Upper lobe of right lung (tissue), 1 donor: ENCODE data around the gene SLC44A4. TPM values are rescaled to one million over a fixed set of nuclear protein-coding genes. Genes with fewer than 3 reads are reported as not detected.

ENCODE experiments used
- ATAC-seq: fragments of 200-7000 bp; cut with Tn5 transposase; one replicate; pipeline ENCODE4 v1.9.1; 2020; ENCODE audit warnings: mild to moderate bottlenecking, moderate library complexity
- DNase-seq: peaks from one replicate; pipeline ENCODE4 v3.0.0-alpha.2; 2020
- H3K27ac ChIP-seq: fragments of 200-600 bp; one replicate; pipeline ENCODE4 v1.8.0; 2022
- H3K27me3 ChIP-seq: fragments of 200-600 bp; one replicate; pipeline ENCODE4 v1.8.0; 2022; ENCODE audit warnings: mild to moderate bottlenecking
- H3K36me3 ChIP-seq: fragments of 200-600 bp; one replicate; pipeline ENCODE4 v1.8.0; 2022
- H3K4me1 ChIP-seq: fragments of 200-600 bp; one replicate; pipeline ENCODE4 v1.8.0; 2022
- H3K4me3 ChIP-seq: fragments of 200-600 bp; one replicate; pipeline ENCODE4 v1.8.0; 2022; ENCODE audit warnings: mild to moderate bottlenecking
- H3K9me3 ChIP-seq: fragments of 200-600 bp; one replicate; pipeline ENCODE4 v1.8.0; 2022
- intact Hi-C: fragments of 100-400 bp; cut with DNase I; formaldehyde crosslinking; loops from one replicate; pipeline ENCODE4 v1.11.0; 2022
- total RNA-seq: library from RNA; stranded (reverse); fragmentation: NEBNext Ultra II Directional; extraction: Animal tissue kit (Norgen Biotek cat#: 25700); gene quantifications from one replicate; pipeline ENCODE4 v1.2.1, GENCODE V29; 2021
- TF ChIP-seq, protein P1 (sequence below): fragments of 200-600 bp; IDR thresholded peaks from one replicate; pipeline ENCODE4 v1.8.0; 2022; ENCODE audit warnings: antibody characterized with exemption
- donor health status: DM: no; HTN: yes; CAD: no; lungs with severe emphysema.

Gene SLC44A4
- total RNA-seq, 1 donor from 2014 or later, result 23.1 TPM

DNA sequence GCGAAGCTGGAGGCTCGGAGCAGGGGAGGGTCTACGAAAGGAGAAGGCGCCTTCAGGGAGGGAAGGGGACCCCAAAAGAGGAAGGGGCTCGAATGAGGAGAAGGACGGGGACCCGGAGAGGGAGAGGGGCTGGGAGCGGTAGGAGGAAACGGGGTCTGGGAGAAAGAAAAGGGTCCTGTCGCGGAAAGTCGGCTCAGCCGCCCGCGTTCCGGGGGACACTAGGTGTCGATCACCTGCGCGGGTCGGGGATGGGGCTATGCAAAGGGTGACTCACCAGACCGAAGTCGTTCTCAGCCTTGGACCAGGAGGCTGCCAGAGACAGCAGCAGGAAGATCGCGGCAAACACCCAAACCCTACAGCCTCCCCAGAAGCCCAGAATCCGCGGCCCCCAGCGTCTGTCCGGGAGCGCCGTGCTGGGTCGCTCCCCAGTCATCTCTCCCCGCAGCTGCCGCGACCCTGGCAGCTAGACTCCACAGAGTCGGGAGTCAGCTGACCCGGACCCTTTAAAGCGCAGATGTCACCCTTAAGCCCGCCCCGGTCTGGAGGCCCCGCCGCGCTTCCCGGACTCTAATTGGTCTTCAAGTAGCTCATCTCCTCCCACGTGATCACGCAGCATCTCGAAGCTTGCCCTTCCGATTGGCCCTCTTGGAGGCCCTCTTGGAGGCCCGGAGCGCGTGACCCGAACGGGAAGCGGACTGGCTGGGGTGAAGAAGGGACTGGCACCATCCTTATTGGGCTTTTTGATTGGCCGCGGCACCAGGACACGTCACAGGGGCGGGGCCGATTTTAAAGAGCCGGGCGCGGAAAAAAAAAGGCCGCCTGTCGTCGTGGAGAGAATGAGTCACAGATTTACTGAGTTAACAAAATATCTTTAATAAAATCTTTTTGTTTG is 16.2 kb downstream of the SLC44A4 start, which contains the start of gene NEU1:
Gene NEU1, minus strand, starts transcription at position 478 of the 892 bp plus-strand sequence. Its CDS starts 45 bp downstream, at position 433.
- H3K9me3 ChIP-seq, result no peaks in the 10 kb centered on the region
- intact Hi-C loops, result no loop called here
- peaks cover 6% of the 10 kb centered on the region for H3K4me1 ChIP-seq
- no peaks in the 10 kb centered on the region for H3K27me3 ChIP-seq
- TF ChIP-seq, protein P1, sequence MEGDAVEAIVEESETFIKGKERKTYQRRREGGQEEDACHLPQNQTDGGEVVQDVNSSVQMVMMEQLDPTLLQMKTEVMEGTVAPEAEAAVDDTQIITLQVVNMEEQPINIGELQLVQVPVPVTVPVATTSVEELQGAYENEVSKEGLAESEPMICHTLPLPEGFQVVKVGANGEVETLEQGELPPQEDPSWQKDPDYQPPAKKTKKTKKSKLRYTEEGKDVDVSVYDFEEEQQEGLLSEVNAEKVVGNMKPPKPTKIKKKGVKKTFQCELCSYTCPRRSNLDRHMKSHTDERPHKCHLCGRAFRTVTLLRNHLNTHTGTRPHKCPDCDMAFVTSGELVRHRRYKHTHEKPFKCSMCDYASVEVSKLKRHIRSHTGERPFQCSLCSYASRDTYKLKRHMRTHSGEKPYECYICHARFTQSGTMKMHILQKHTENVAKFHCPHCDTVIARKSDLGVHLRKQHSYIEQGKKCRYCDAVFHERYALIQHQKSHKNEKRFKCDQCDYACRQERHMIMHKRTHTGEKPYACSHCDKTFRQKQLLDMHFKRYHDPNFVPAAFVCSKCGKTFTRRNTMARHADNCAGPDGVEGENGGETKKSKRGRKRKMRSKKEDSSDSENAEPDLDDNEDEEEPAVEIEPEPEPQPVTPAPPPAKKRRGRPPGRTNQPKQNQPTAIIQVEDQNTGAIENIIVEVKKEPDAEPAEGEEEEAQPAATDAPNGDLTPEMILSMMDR, result no peak
- peak within 1 kb of the TSS; percentile 88 for H3K4me3 ChIP-seq
- peak within 1 kb of the TSS; percentile 85 for H3K27ac ChIP-seq
- ATAC-seq (peak; percentile 97), DNase-seq (peak; percentile 100)
- peaks cover 39% of the 10 kb centered on the region for H3K36me3 ChIP-seq

DNA sequence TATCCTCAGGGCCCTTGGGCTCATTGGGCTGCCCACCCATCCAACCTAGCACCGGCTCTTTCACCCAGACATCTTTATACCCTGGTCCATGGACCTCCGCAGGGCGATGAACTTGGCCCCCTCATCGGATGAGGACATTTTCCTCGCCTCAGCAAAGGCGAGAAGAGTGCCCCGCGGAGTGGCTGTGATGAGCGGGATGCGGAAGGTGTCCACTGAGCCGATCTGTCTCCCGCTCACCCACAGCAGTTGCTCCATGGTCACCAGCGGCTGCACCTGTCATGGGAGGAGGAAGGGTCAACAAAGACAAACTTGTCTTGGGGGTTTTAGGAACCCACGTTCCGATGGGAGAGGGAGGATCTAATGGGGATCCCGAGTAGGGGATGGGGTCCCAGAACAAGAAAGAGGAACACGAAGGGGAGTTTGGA is 16.9 kb downstream of the SLC44A4 start:
- no peaks in the 10 kb centered on the region for H3K27me3 ChIP-seq
- H3K36me3 ChIP-seq, result peaks cover 44% of the 10 kb centered on the region
- no peak for ATAC-seq
- TF ChIP-seq, protein P1, result no peak
- H3K27ac ChIP-seq, result peak overlapping the region; percentile 85
- no peak for DNase-seq
- intact Hi-C loops, result no loop called here
- H3K9me3 ChIP-seq, result no peaks in the 10 kb centered on the region
- H3K4me1 ChIP-seq, result peaks cover 6% of the 10 kb centered on the region
- H3K4me3 ChIP-seq, result peak overlapping the region; percentile 88

DNA sequence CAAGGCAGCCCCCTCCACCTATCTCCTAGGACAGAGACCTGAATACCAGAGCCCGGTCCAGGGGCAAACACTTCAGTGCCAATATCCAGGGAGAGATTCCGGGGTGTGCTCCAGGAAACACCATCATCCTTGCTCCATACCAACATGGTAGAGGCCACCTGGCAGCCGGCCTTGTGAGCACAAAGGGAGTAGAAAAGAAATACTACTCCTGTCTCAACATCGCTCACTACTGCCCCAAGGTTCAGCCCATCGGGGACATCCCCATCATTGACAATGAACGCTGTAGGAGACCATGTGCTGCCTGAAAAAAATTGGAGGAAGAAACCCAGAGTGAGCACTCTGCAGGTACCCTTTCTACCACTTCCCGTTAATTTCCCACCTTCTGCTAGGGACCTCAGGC is 17.6 kb downstream of the SLC44A4 start:
- Histone ChIP-seq H3K27me3 (no peaks in the 10 kb centered on the region), H3K36me3 (peaks cover 45% of the 10 kb centered on the region), H3K9me3 (no peaks in the 10 kb centered on the region), H3K4me1 (peaks cover 6% of the 10 kb centered on the region), H3K27ac (no peak overlapping the region), H3K4me3 (no peak overlapping the region)
- intact Hi-C loops, result no loop called here
- no peak for ATAC-seq
- DNase-seq, result no peak
- TF ChIP-seq, protein P1, result no peak

DNA sequence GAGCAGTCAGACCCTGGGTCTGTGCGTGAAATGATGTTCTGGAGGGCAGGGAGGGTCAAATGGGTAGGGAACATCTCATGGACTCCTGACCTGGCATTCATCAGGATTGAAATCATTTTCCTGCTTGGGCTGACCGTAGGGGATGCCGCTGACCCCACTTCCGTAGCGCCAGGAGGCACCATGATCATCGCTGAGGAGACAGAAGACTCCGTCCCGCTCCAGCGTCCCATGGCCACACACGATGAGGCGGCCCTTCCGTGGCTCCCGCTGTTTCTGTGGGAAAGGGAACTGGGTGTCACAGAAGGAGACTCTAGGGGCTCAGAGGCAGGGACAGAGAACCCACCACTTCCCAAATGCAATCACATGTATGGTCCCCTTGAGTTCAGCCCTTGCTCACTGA is 18.4 kb downstream of the SLC44A4 start:
- peaks cover 6% of the 10 kb centered on the region for H3K4me1 ChIP-seq
- no peak for ATAC-seq
- H3K9me3 ChIP-seq, result no peaks in the 10 kb centered on the region
- H3K27me3 ChIP-seq, result no peaks in the 10 kb centered on the region
- intact Hi-C loops, result no loop called here
- TF ChIP-seq, protein P1, result no peak
- no peak for DNase-seq
- H3K36me3 ChIP-seq, result peaks cover 45% of the 10 kb centered on the region
- no peak overlapping the region for H3K27ac ChIP-seq
- no peak overlapping the region for H3K4me3 ChIP-seq

DNA sequence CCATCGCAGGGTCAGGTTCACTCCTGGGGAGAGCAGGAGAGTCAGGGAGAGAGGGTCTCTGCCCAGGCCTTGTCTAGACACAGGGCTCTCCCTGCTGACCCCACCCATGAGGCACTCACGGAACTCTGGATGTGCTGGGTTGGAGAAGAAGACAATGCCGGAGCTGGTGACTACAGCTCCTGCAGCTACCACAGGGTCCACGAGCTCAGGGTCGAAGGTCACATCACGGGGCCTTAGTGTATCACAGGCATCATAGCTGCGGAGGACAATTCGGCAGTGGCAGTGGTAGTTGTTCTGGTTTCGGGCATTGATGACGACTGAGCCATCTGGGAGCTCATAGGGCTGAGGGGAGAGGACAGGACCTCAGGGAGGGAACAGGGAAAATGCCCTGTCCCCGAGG is 18.9 kb downstream of the SLC44A4 start:
- no peak overlapping the region for H3K27ac ChIP-seq
- peaks cover 45% of the 10 kb centered on the region for H3K36me3 ChIP-seq
- TF ChIP-seq, protein P1, result no peak
- DNase-seq (no peak), ATAC-seq (no peak)
- H3K4me3 ChIP-seq, result no peak overlapping the region
- no peaks in the 10 kb centered on the region for H3K27me3 ChIP-seq
- intact Hi-C loops, result no loop called here
- no peaks in the 10 kb centered on the region for H3K9me3 ChIP-seq
- H3K4me1 ChIP-seq, result peaks cover 6% of the 10 kb centered on the region
